Mesodermal cell (in vitro differentiated cells): ENCODE data around the gene HSF4.

ENCODE experiments used
- H3K27ac ChIP-seq: 2 replicates; pipeline ENCODE4 v1.7.0; 2013; ENCODE audit warnings: mild to moderate bottlenecking, low read depth, low read length, moderate library complexity; ENCODE audit not compliant: severe bottlenecking
- H3K36me3 ChIP-seq: 2 replicates; pipeline ENCODE4 v1.7.1; 2013; ENCODE audit warnings: mild to moderate bottlenecking, low read length, moderate library complexity; ENCODE audit not compliant: control insufficient read depth, insufficient read depth
- H3K4me1 ChIP-seq: one replicate; pipeline ENCODE4 v1.7.1; 2013; ENCODE audit warnings: mild to moderate bottlenecking, low read length; ENCODE audit not compliant: insufficient read depth, control insufficient read depth, poor library complexity, severe bottlenecking
- H3K4me3 ChIP-seq: 2 replicates; pipeline ENCODE4 v1.7.0; 2013; ENCODE audit warnings: low read length, control low read depth, mild to moderate bottlenecking; ENCODE audit not compliant: insufficient read depth, poor library complexity, severe bottlenecking; ENCODE audit errors: extremely low read depth
- H3K9me3 ChIP-seq: 2 replicates; pipeline ENCODE4 v1.7.1; 2013; ENCODE audit warnings: mild to moderate bottlenecking, low read length, moderate library complexity; ENCODE audit not compliant: control insufficient read depth
- WGBS, 2 experiments: methylation state at CpG; one replicate each; pipeline ENCODE4 v1.1.5; 2013; ENCODE audit warnings: missing lambda C conversion rate in 2 of 2; ENCODE audit not compliant: insufficient coverage in 2 of 2; 5-methylcytosine and 5-hydroxymethylcytosine counted together

The HSF4 gene

GRCh38 chr16:67161595-67162058, 2.9 kb upstream of the HSF4 start:
- WGBS, 2 experiments, result 22 to 23% methylated on average over 22 of the region's 25 CpGs
- Histone ChIP-seq H3K4me3 (no peak overlapping the region), H3K4me1 (peaks cover 25% of the 10 kb centered on the region), H3K27ac (no peak overlapping the region), H3K36me3 (no peaks in the 10 kb centered on the region), H3K9me3 (no peaks in the 10 kb centered on the region)

- 5 to 7% methylated on average over 35 to 44 of the region's 44 CpGs for WGBS, 2 experiments
- H3K4me3 ChIP-seq, result peak overlapping the region; percentile 25
- no peaks in the 10 kb centered on the region for H3K9me3 ChIP-seq
- no peaks in the 10 kb centered on the region for H3K36me3 ChIP-seq
- no peak overlapping the region for H3K27ac ChIP-seq
- peaks cover 25% of the 10 kb centered on the region for H3K4me1 ChIP-seq
These were observed 1.9 kb upstream of the HSF4 start for GRCh38 chr16:67162506-67163163.

- 2% methylated on average over 69 to 86 of the region's 99 CpGs for WGBS, 2 experiments
These were observed 1.2 kb upstream of the HSF4 start for GRCh38 chr16:67163164-67163998.

GRCh38 chr16:67163999-67164558, 466 bp upstream of the HSF4 start:
- peaks cover 21% of the 10 kb centered on the region for H3K4me1 ChIP-seq
- H3K4me3 ChIP-seq, result peak overlapping the region; percentile 25
- H3K27ac ChIP-seq, result no peak overlapping the region
- no peaks in the 10 kb centered on the region for H3K9me3 ChIP-seq
- 3% methylated on average over 11 to 14 of the region's 34 CpGs for WGBS, 2 experiments
- H3K36me3 ChIP-seq, result no peaks in the 10 kb centered on the region

More at GRCh38 chr16:67163164-67163998, 1.2 kb upstream of the HSF4 start:
- H3K4me1 ChIP-seq, result peaks cover 25% of the 10 kb centered on the region
- no peaks in the 10 kb centered on the region for H3K9me3 ChIP-seq
- no peak overlapping the region for H3K27ac ChIP-seq
- H3K4me3 ChIP-seq, result peak overlapping the region; percentile 25
- H3K36me3 ChIP-seq, result no peaks in the 10 kb centered on the region

- Histone ChIP-seq H3K4me1 (peaks cover 23% of the 10 kb centered on the region), H3K4me3 (no peak overlapping the region), H3K9me3 (no peaks in the 10 kb centered on the region), H3K36me3 (no peaks in the 10 kb centered on the region), H3K27ac (no peak overlapping the region)
- 4% methylated on average over 55 to 56 of the region's 85 CpGs for WGBS, 2 experiments
These were observed 855 bp downstream of the HSF4 start for GRCh38 chr16:67165121-67166078.

- H3K36me3 ChIP-seq, result no peaks in the 10 kb centered on the region
- 24 to 50% methylated on average over 2 to 9 of the region's 18 CpGs for WGBS, 2 experiments
- peaks cover 21% of the 10 kb centered on the region for H3K4me1 ChIP-seq
These were observed 1.6 kb downstream of the HSF4 start for GRCh38 chr16:67166110-67166547.

GRCh38 chr16:67166598-67167168, 2.1 kb downstream of the HSF4 start:
- peaks cover 24% of the 10 kb centered on the region for H3K4me1 ChIP-seq
- no peak overlapping the region for H3K4me3 ChIP-seq
- H3K27ac ChIP-seq, result no peak overlapping the region
- H3K9me3 ChIP-seq, result no peaks in the 10 kb centered on the region
- 60 to 79% methylated on average over 2 to 5 of the region's 5 CpGs for WGBS, 2 experiments
- no peaks in the 10 kb centered on the region for H3K36me3 ChIP-seq

More at GRCh38 chr16:67166110-67166547, 1.6 kb downstream of the HSF4 start:
- Histone ChIP-seq H3K9me3 (no peaks in the 10 kb centered on the region), H3K4me3 (no peak overlapping the region), H3K27ac (no peak overlapping the region)

GRCh38 chr16:67167588-67167987, 3.0 kb downstream of the HSF4 start:
- 67 to 87% methylated on average over 7 of the region's 7 CpGs for WGBS, 2 experiments
- no peaks in the 10 kb centered on the region for H3K36me3 ChIP-seq
- no peak overlapping the region for H3K27ac ChIP-seq
- no peaks in the 10 kb centered on the region for H3K9me3 ChIP-seq
- no peak overlapping the region for H3K4me3 ChIP-seq
- peaks cover 24% of the 10 kb centered on the region for H3K4me1 ChIP-seq

- WGBS, 2 experiments, result 36 to 37% methylated on average over 9 of the region's 9 CpGs
- no peak overlapping the region for H3K4me3 ChIP-seq
- no peak overlapping the region for H3K27ac ChIP-seq
These were observed 4.5 kb downstream of the HSF4 start for GRCh38 chr16:67169011-67169451.

More at GRCh38 chr16:67169011-67169451, 4.5 kb downstream of the HSF4 start:
- Histone ChIP-seq H3K4me1 (peaks cover 22% of the 10 kb centered on the region), H3K36me3 (no peaks in the 10 kb centered on the region), H3K9me3 (no peaks in the 10 kb centered on the region)
